ENCODE results near the gene ARSB.

ARSB gene

GRCh38 chr5:78837836-78838235 lies 147.3 kb downstream of the ARSB start:
- no peak for DNase-seq (ENCODE audit: low read depth)

GRCh38 chr5:78835176-78835575 lies 149.9 kb downstream of the ARSB start:
- DNase-seq (ENCODE audit: low read depth), result no peak

- no peak for DNase-seq (ENCODE audit: low read depth)
Observed at GRCh38 chr5:78833284-78833683, 151.8 kb downstream of the ARSB start.

- DNase-seq (ENCODE audit: low read depth), result no peak
Observed at GRCh38 chr5:78830528-78831046, 154.5 kb downstream of the ARSB start.

- peak; percentile 54 for DNase-seq (ENCODE audit: low read depth)
Observed at GRCh38 chr5:78829811-78830527, 155.1 kb downstream of the ARSB start.

- no peak for DNase-seq (ENCODE audit: low read depth)
Observed at GRCh38 chr5:78827725-78828124, 157.4 kb downstream of the ARSB start.

- DNase-seq (ENCODE audit: low read depth), result no peak
Observed at GRCh38 chr5:78824831-78825281, 160.3 kb downstream of the ARSB start.

- no peak for DNase-seq (ENCODE audit: low read depth)
Observed at GRCh38 chr5:78823196-78823595, 161.9 kb downstream of the ARSB start.

GRCh38 chr5:78821536-78822021 lies 163.5 kb downstream of the ARSB start:
- peak; percentile 36 for DNase-seq (ENCODE audit: low read depth)

GRCh38 chr5:78819707-78820106 lies 165.4 kb downstream of the ARSB start:
- no peak for DNase-seq (ENCODE audit: low read depth)

- DNase-seq (ENCODE audit: low read depth), result no peak
Observed at GRCh38 chr5:78819166-78819565, 165.9 kb downstream of the ARSB start.

GRCh38 chr5:78816143-78816765 lies 168.9 kb downstream of the ARSB start:
- peak; percentile 55 for DNase-seq (ENCODE audit: low read depth)

GRCh38 chr5:78813906-78814530 lies 171.1 kb downstream of the ARSB start:
- DNase-seq (ENCODE audit: low read depth), result peak; percentile 58

- no peak for DNase-seq (ENCODE audit: low read depth)
Observed at GRCh38 chr5:78813286-78813685, 171.8 kb downstream of the ARSB start.

- no peak for DNase-seq (ENCODE audit: low read depth)
Observed at GRCh38 chr5:78811866-78812265, 173.2 kb downstream of the ARSB start.

- peak; percentile 61 for DNase-seq (ENCODE audit: low read depth)
Observed at GRCh38 chr5:78811121-78811817, 173.8 kb downstream of the ARSB start.

GRCh38 chr5:78810098-78810920 lies 174.8 kb downstream of the ARSB start:
- no peak for DNase-seq (ENCODE audit: low read depth)

- DNase-seq (ENCODE audit: low read depth), result no peak
Observed at GRCh38 chr5:78809444-78809843, 175.7 kb downstream of the ARSB start.

- DNase-seq (ENCODE audit: low read depth), result no peak
Observed at GRCh38 chr5:78808818-78809217, 176.3 kb downstream of the ARSB start.

GRCh38 chr5:78808380-78808779 lies 176.7 kb downstream of the ARSB start:
- no peak for DNase-seq (ENCODE audit: low read depth)

- DNase-seq (ENCODE audit: low read depth), result peak; percentile 98
Observed at GRCh38 chr5:78806544-78806943, 178.6 kb downstream of the ARSB start.
